ENCODE measurements around the gene KATNBL1. TPM values are rescaled to one million over a fixed set of nuclear protein-coding genes. Genes with fewer than 3 reads are reported as not detected.
"Not testable (repeated sequence)": the region's sequence is repeated elsewhere in the genome, so short reads cannot be mapped to it uniquely, and the experiment has no call there.

KATNBL1 gene
- total RNA-seq, 2 donors from 2014 or later: 23.8 to 26.2 TPM

DNA sequence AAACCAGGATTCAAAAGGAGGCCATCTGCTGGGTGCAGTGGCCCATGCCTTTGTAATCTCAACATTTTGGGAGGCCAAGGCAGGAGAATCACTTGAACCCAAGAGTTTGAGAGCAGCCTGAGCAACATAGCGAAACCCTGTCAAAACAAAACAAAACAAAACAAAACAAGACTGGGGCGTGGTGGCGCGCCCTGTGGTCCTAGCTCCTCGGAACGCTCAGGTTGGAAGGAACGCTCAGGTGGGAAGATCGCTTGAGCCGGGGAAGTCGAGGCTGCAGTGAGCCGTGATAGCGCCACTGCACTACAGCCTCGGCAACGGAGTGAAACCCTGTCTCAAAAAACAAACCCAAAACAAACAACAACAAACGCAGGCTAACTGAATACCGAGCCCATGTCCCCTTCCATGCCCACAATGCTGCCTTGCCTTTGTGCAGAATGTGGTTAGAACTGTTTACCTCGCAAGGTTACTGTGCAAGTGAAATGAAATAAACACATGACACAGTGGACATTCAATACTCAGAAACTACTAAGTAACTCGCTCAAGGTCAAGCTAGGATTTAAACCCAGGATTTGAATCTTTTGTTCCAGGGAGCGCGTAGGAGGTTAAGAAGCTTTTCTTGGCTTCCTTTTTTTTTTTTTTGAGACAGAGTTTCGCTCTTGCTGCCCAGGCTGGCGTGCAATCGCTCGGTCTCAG lies 14.2 kb upstream of the KATNBL1 start:
- peaks cover 8% of the 10 kb centered on the region for H3K36me3 Mint-ChIP-seq (ENCODE audit: low read depth)
- H3K27ac Mint-ChIP-seq: peak overlapping the region; percentile 95
- peak overlapping the region; percentile 84 for H3K4me3 Mint-ChIP-seq
- no peaks in the 10 kb centered on the region for H3K9me3 ChIP-seq (ENCODE audit: control insufficient read depth, low read length, poor library complexity, severe bottlenecking)
- no peak for ATAC-seq
- H3K27me3 Mint-ChIP-seq: no peaks in the 10 kb centered on the region
- no peak for DNase-seq
- H3K4me1 Mint-ChIP-seq: peaks cover 19% of the 10 kb centered on the region

DNA sequence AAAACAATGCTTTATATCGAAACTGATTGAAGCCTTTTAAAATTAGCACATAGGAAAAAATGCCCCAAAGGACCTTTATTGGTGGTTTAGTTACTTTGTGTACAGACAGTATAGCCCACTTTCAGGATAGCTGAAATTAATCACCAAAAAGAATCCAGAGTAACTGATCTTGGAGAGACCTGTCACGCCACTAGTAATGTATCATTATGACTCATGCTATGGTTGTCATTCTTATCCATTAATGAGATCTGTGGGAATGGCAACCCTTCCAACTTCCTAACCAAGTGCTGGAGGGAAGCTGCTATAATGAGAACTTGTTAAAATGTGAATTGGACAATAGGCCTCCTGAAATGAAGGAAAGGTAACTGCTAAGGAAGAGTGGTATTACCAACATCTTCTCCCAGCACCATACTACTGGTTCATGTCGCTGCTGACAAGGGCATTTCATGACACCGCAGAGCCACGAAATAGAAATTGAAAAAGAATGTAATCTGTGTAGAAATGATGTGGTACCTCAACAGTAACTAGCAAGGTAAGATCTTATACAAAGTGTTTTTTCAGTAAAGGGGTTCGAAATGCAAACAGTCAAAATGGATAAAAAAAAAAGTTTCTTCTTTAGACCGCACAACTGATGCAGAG lies 7.8 kb upstream of the KATNBL1 start:
- Mint-ChIP-seq H3K27ac (no peak overlapping the region), H3K36me3 (ENCODE audit: low read depth) (no peaks in the 10 kb centered on the region), H3K4me1 (no peaks in the 10 kb centered on the region), H3K4me3 (no peak overlapping the region), H3K27me3 (peaks cover 6% of the 10 kb centered on the region)
- H3K9me3 ChIP-seq (ENCODE audit: control insufficient read depth, low read length, poor library complexity, severe bottlenecking): no peaks in the 10 kb centered on the region
- DNase-seq (no peak), ATAC-seq (no peak)

GRCh38 chr15:34216527-34217270 lies 6.8 kb upstream of the KATNBL1 start:
- Mint-ChIP-seq H3K27ac (no peak overlapping the region), H3K4me3 (no peak overlapping the region), H3K27me3 (peaks cover 10% of the 10 kb centered on the region), H3K36me3 (ENCODE audit: low read depth) (no peaks in the 10 kb centered on the region), H3K4me1 (no peaks in the 10 kb centered on the region)
- ATAC-seq (no peak), DNase-seq (no peak)
- H3K9me3 ChIP-seq (ENCODE audit: control insufficient read depth, low read length, poor library complexity, severe bottlenecking): no peaks in the 10 kb centered on the region

- H3K4me3 Mint-ChIP-seq: no peak overlapping the region
- H3K27ac Mint-ChIP-seq: no peak overlapping the region
- ATAC-seq (no peak), DNase-seq (no peak)
- H3K36me3 Mint-ChIP-seq (ENCODE audit: low read depth): no peaks in the 10 kb centered on the region
- no peaks in the 10 kb centered on the region for H3K9me3 ChIP-seq (ENCODE audit: control insufficient read depth, low read length, poor library complexity, severe bottlenecking)
- peaks cover 10% of the 10 kb centered on the region for H3K27me3 Mint-ChIP-seq
- H3K4me1 Mint-ChIP-seq: no peaks in the 10 kb centered on the region
These were observed 4.2 kb upstream of the KATNBL1 start for GRCh38 chr15:34214135-34214534.

DNA sequence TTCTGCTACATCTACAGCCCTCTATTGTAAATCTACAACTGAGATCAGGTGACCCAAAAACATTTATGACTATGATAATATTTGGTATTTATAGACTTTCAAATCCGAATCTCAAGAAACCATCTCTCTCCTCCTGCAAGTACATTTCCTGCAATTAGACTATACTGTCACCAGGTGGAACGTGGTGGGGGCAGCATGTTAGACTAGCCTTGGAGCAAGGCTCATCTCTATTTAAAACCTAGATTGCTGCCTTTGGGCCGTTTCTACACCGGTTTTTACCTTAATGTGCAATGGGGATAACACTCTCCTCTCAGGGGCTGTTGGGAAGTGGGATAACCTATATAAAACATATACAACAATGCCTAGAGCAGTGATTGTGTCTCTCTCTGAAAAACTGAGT lies 3.8 kb upstream of the KATNBL1 start:
- no peak overlapping the region for H3K4me3 Mint-ChIP-seq
- H3K9me3 ChIP-seq (ENCODE audit: control insufficient read depth, low read length, poor library complexity, severe bottlenecking): no peaks in the 10 kb centered on the region
- no peaks in the 10 kb centered on the region for H3K36me3 Mint-ChIP-seq (ENCODE audit: low read depth)
- H3K27me3 Mint-ChIP-seq: peaks cover 10% of the 10 kb centered on the region
- DNase-seq (no peak), ATAC-seq (no peak)
- no peak overlapping the region for H3K27ac Mint-ChIP-seq
- no peaks in the 10 kb centered on the region for H3K4me1 Mint-ChIP-seq

- no peak for ATAC-seq
- H3K4me1 Mint-ChIP-seq: peaks cover 21% of the 10 kb centered on the region
These were observed 3.9 kb downstream of the KATNBL1 start for GRCh38 chr15:34206011-34206410.

DNA sequence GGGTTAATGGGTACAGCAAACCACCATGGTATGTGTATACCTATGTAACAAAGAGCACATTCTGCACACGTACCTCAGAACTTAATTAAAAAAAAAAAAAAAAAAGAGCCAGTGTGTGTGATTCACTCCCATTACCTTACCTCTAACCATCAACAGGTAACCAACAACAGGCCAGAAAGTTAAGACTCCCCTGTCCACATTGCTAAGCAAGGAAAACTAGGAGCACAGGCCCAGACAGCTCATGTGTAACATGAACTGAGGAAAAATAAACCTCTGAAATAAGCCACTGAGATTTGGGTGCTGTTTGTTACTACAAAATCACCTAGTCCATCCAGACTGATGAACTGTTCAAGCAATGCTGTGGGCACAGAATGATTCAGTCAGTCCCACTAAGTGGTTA lies 6.0 kb downstream of the KATNBL1 start:
- Mint-ChIP-seq H3K4me3 (no peak overlapping the region), H3K36me3 (ENCODE audit: low read depth) (peaks cover 3% of the 10 kb centered on the region), H3K27ac (no peak overlapping the region), H3K4me1 (peaks cover 22% of the 10 kb centered on the region), H3K27me3 (no peaks in the 10 kb centered on the region)
- ATAC-seq (no peak), DNase-seq (no peak)
- no peaks in the 10 kb centered on the region for H3K9me3 ChIP-seq (ENCODE audit: control insufficient read depth, low read length, poor library complexity, severe bottlenecking)

More at GRCh38 chr15:34206011-34206410, 3.9 kb downstream of the KATNBL1 start:
- Mint-ChIP-seq H3K27ac (no peak overlapping the region), H3K4me3 (no peak overlapping the region), H3K36me3 (ENCODE audit: low read depth) (peaks cover 3% of the 10 kb centered on the region), H3K27me3 (no peaks in the 10 kb centered on the region)
- no peak for DNase-seq
- H3K9me3 ChIP-seq (ENCODE audit: control insufficient read depth, low read length, poor library complexity, severe bottlenecking): no peaks in the 10 kb centered on the region

- no peaks in the 10 kb centered on the region for H3K27me3 Mint-ChIP-seq
- H3K4me3 Mint-ChIP-seq: no peak overlapping the region
- no peak overlapping the region for H3K27ac Mint-ChIP-seq
- no peaks in the 10 kb centered on the region for H3K9me3 ChIP-seq (ENCODE audit: control insufficient read depth, low read length, poor library complexity, severe bottlenecking)
- DNase-seq (no peak), ATAC-seq (no peak)
- H3K4me1 Mint-ChIP-seq: peaks cover 24% of the 10 kb centered on the region
- peaks cover 3% of the 10 kb centered on the region for H3K36me3 Mint-ChIP-seq (ENCODE audit: low read depth)
These were observed 6.6 kb downstream of the KATNBL1 start for GRCh38 chr15:34203305-34203704.

DNA sequence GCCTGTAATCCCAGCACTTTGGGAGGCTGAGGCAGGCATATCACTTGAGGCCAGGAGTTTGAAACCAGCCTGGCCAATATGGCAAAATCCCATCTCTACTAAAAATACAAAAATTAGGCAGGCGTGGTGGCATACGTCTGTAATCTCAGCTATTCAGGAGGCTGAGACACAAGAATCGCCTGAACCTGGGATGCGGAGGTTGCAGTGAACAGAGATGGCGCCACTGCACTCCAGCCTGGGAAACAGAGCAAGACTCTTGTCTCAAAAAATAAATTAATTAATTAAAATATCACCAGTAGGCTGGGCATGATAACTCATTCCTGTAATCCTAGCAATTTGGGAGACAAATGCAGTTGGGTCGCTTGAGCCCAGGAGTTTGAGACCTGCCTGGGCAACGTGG lies 16.6 kb downstream of the KATNBL1 start:
- H3K4me1 Mint-ChIP-seq: peaks cover 14% of the 10 kb centered on the region
- ATAC-seq; H3K9me3 ChIP-seq (ENCODE audit: control insufficient read depth, low read length, poor library complexity, severe bottlenecking); H3K27me3 Mint-ChIP-seq; H3K36me3 Mint-ChIP-seq (ENCODE audit: low read depth); H3K27ac Mint-ChIP-seq; DNase-seq; H3K4me3 Mint-ChIP-seq: not testable (repeated sequence)

- Mint-ChIP-seq H3K27ac (peak overlapping the region; percentile 68), H3K36me3 (ENCODE audit: low read depth) (no peaks in the 10 kb centered on the region), H3K27me3 (no peaks in the 10 kb centered on the region), H3K4me1 (peaks cover 11% of the 10 kb centered on the region), H3K4me3 (no peak overlapping the region)
- no peak for ATAC-seq
- no peaks in the 10 kb centered on the region for H3K9me3 ChIP-seq (ENCODE audit: control insufficient read depth, low read length, poor library complexity, severe bottlenecking)
- DNase-seq: no peak
These were observed 21.2 kb downstream of the KATNBL1 start for GRCh38 chr15:34188711-34189110.

GRCh38 chr15:34185666-34186065 lies 24.2 kb downstream of the KATNBL1 start:
- no peaks in the 10 kb centered on the region for H3K27me3 Mint-ChIP-seq
- peaks cover 13% of the 10 kb centered on the region for H3K4me1 Mint-ChIP-seq
- H3K4me3 Mint-ChIP-seq: no peak overlapping the region
- DNase-seq: no peak
- ATAC-seq: no peak
- H3K27ac Mint-ChIP-seq: peak overlapping the region; percentile 29
- H3K9me3 ChIP-seq (ENCODE audit: control insufficient read depth, low read length, poor library complexity, severe bottlenecking): no peaks in the 10 kb centered on the region
- H3K36me3 Mint-ChIP-seq (ENCODE audit: low read depth): peaks cover 2% of the 10 kb centered on the region

- H3K27ac Mint-ChIP-seq: no peak overlapping the region
- no peak for DNase-seq
- H3K27me3 Mint-ChIP-seq: no peaks in the 10 kb centered on the region
- peaks cover 4% of the 10 kb centered on the region for H3K36me3 Mint-ChIP-seq (ENCODE audit: low read depth)
- H3K9me3 ChIP-seq (ENCODE audit: control insufficient read depth, low read length, poor library complexity, severe bottlenecking): no peaks in the 10 kb centered on the region
- no peak for ATAC-seq
- H3K4me3 Mint-ChIP-seq: no peak overlapping the region
- H3K4me1 Mint-ChIP-seq: peaks cover 14% of the 10 kb centered on the region
These were observed 27.0 kb downstream of the KATNBL1 start for GRCh38 chr15:34182942-34183341.

DNA sequence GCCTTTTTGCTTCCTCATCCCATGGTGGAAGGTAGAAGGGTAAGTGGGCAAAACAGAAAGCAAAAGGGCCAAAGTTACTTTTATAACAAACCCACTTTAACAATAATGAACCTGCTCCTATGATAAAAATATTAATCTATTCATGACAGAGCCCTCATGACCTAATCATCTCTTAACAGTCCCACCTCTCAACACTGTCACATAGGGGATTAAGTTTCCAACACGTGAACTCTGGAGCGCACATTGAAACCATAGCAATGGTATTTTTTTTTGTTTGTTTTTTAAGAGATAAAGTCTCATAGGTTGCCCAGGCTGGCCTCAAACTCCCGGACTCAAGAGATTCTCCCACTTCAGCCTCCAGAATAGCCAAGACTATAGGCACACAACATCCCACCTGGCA lies 30.7 kb downstream of the KATNBL1 start:
- ATAC-seq: no peak
- peak overlapping the region; percentile 24 for H3K27ac Mint-ChIP-seq
- H3K4me1 Mint-ChIP-seq: peaks cover 10% of the 10 kb centered on the region
- DNase-seq: no peak
- H3K27me3 Mint-ChIP-seq: no peaks in the 10 kb centered on the region
- H3K9me3 ChIP-seq (ENCODE audit: control insufficient read depth, low read length, poor library complexity, severe bottlenecking): no peaks in the 10 kb centered on the region
- H3K36me3 Mint-ChIP-seq (ENCODE audit: low read depth): peaks cover 4% of the 10 kb centered on the region
- no peak overlapping the region for H3K4me3 Mint-ChIP-seq
